HepG2 (cell line): ENCODE results near the gene SMDT1. TPM values are rescaled to one million over a fixed set of nuclear protein-coding genes. Genes with fewer than 3 reads are reported as not detected.

Experiments used
- ATAC-seq: fragments of 200-7000 bp; cut with Tn5 transposase; 3 replicates; pipeline ENCODE4 v1.9.1; 2020; ENCODE audit warnings: mild to moderate bottlenecking, moderate library complexity
- BruUV-seq: library from RNA; stranded (reverse); fragments of 400-500 nt; replicated peaks from 2 replicates; lab custom pipeline; 2021; lab: Mats Ljungman, UMichigan
- CTCF ChIA-PET: fragments of 300-600 bp; formaldehyde crosslinking; extraction: SDS; loops from one replicate; lab custom pipeline; 2021; ENCODE audit warnings: low total read pairs, inconsistent platforms, low intra/inter-chr PET ratio; lab: Yijun Ruan, JAX
- POLR2A ChIA-PET: fragments of 350-600 bp; sonication (Branson Sonifier 250); formaldehyde crosslinking; loops from one replicate; lab custom pipeline; 2020; ENCODE audit warnings: antibody characterized with exemption, inconsistent platforms; lab: Yijun Ruan, JAX
- DNase-seq: peaks from one replicate; pipeline ENCODE4 v3.0.0-alpha.2; 2015; ENCODE audit warnings: low spot score
- FAIRE-seq: peaks from 3 replicates; lab custom pipeline; 2011; peaks lifted over from hg19 to GRCh38; lab: Jason Lieb, UNC
- H2AFZ ChIP-seq: one replicate; pipeline ENCODE4 v1.6.1; 2011; ENCODE audit warnings: low read length, inconsistent platforms
- H3K27ac ChIP-seq: fragments of 300-600 bp; 3 replicates; pipeline ENCODE4 v1.8.0; 2011; ENCODE audit warnings: mixed run types, mild to moderate bottlenecking, mixed read lengths, low read length, inconsistent platforms; ENCODE audit not compliant: insufficient read depth; ENCODE audit errors: extremely low read length
- H3K27me3 ChIP-seq, 2 experiments: fragments of 200-600 bp in 1 of 2; 2 replicates in 1 of 2; 3 replicates in 1 of 2; pipeline versions ENCODE4 v1.6.0 to v1.8.0; 2011; ENCODE audit warnings: low read length in 2 of 2, mild to moderate bottlenecking in 2 of 2, moderate library complexity in 2 of 2, inconsistent platforms in 1 of 2; ENCODE audit not compliant: insufficient read depth in 2 of 2, control insufficient read depth in 1 of 2
- H3K36me3 ChIP-seq, 2 experiments: fragments of 200-600 bp in 1 of 2; replicated peaks in 1 of 2; 2 replicates in 1 of 2; 3 replicates in 1 of 2; pipeline versions ENCODE4 v1.5.1 to v1.8.0; 2011; ENCODE audit warnings: low read length in 2 of 2, inconsistent platforms in 1 of 2; ENCODE audit not compliant: insufficient read depth in 2 of 2, control insufficient read depth in 1 of 2
- H3K4me1 ChIP-seq: 2 replicates; pipeline ENCODE4 v1.5.1; 2012; ENCODE audit warnings: low read length, inconsistent platforms; ENCODE audit not compliant: insufficient read depth
- H3K4me2 ChIP-seq: 2 replicates; pipeline ENCODE4 v1.6.0; 2011; ENCODE audit warnings: low read depth, low read length, inconsistent platforms
- H3K4me3 ChIP-seq, 3 experiments: fragments of 200-600 bp in 1 of 3; sonication (generic), shearing (Covaris generic) in 1 of 3; replicated peaks in 1 of 3; 2 replicates each; pipeline ENCODE4 v1.5.1; 2011 to 2016; ENCODE audit warnings: low read length in 3 of 3, inconsistent platforms in 2 of 3, low read depth in 2 of 3, mild to moderate bottlenecking in 2 of 3, control low read depth in 1 of 3, mixed read lengths in 1 of 3; ENCODE audit not compliant: insufficient read depth in 1 of 3
- H3K79me2 ChIP-seq: one replicate; pipeline ENCODE4 v1.6.1; 2011; ENCODE audit warnings: low read length, inconsistent platforms; ENCODE audit not compliant: insufficient read depth
- H3K9ac ChIP-seq: 2 replicates; pipeline ENCODE4 v1.6.0; 2011; ENCODE audit warnings: mild to moderate bottlenecking, low read depth, low read length, inconsistent platforms; ENCODE audit not compliant: insufficient read depth
- H3K9me3 ChIP-seq: 2 replicates; pipeline ENCODE4 v1.5.1; 2012; ENCODE audit warnings: mild to moderate bottlenecking, low read length
- H4K20me1 ChIP-seq: 2 replicates; pipeline ENCODE4 v1.6.0; 2011; ENCODE audit warnings: inconsistent platforms, mild to moderate bottlenecking, low read length, moderate library complexity; ENCODE audit not compliant: insufficient read depth
- ARHGAP35 ChIP-seq: sonication (generic); formaldehyde crosslinking; IDR thresholded peaks from 2 replicates; pipeline ENCODE4 v1.9.0; 2022; ENCODE audit warnings: mild to moderate bottlenecking, inconsistent platforms, moderate library complexity, missing genetic modification reagents, borderline replicate concordance
- ARID3A ChIP-seq: IDR thresholded peaks from 2 replicates; pipeline ENCODE4 v1.6.1; 2012; ENCODE audit warnings: low read depth, low read length, improper control_type of control experiment
- ARNTL ChIP-seq: sonication (generic); formaldehyde crosslinking; IDR thresholded peaks from 2 replicates; pipeline ENCODE4 v1.4.0; 2020; ENCODE audit warnings: mild to moderate bottlenecking, missing genetic modification reagents
- HNF1A ChIP-seq, 2 experiments: sonication (generic) in 1 of 2; formaldehyde crosslinking in 1 of 2; IDR thresholded peaks; 2 replicates each; pipeline versions ENCODE4 v1.4.0 to v1.6.1; 2016 to 2020; ENCODE audit warnings: borderline replicate concordance in 1 of 2, low read depth in 1 of 2, mild to moderate bottlenecking in 1 of 2, missing genetic modification reagents in 1 of 2
- TBP ChIP-seq: sonication (generic); formaldehyde crosslinking; IDR thresholded peaks from 2 replicates; pipeline ENCODE4 v1.5.0; 2020; ENCODE audit warnings: missing genetic modification reagents
- THYN1 ChIP-seq: sonication (generic); formaldehyde crosslinking; IDR thresholded peaks from 2 replicates; pipeline ENCODE4 v1.8.1; 2023; ENCODE audit warnings: low read depth, mild to moderate bottlenecking, moderate library complexity, missing genetic modification reagents, borderline replicate concordance
- ZFAT ChIP-seq: sonication (generic); formaldehyde crosslinking; conservative IDR thresholded peaks from 2 replicates; pipeline ENCODE4 v1.8.1; 2023; ENCODE audit warnings: missing genetic modification reagents, inconsistent platforms
- ZNF382 ChIP-seq: sonication (generic); formaldehyde crosslinking; IDR thresholded peaks from 2 replicates; pipeline ENCODE4 v1.5.0; 2020; ENCODE audit warnings: missing genetic modification reagents, mild to moderate bottlenecking, borderline replicate concordance
- ZNF510 ChIP-seq: sonication (generic); formaldehyde crosslinking; IDR thresholded peaks from 2 replicates; pipeline ENCODE4 v1.4.0; 2020; ENCODE audit warnings: low read depth, mild to moderate bottlenecking, missing genetic modification reagents
- WGBS: methylation state at CpG from one replicate; pipeline ENCODE4 v1.1.6; 2017; ENCODE audit warnings: low lambda C conversion rate; 5-methylcytosine and 5-hydroxymethylcytosine counted together
- in situ Hi-C: cut with HindIII; loops from 2 replicates; pipeline ENCODE4 v1.10.0; 2017; ENCODE audit warnings: low pct_unique_long_range_greater_than_20kb; ENCODE audit not compliant: extremely low pct_ligation_motif_present
- intact Hi-C: fragments of 100-400 bp; cut with micrococcal nuclease; formaldehyde crosslinking; loops from one replicate; pipeline ENCODE4 v1.10.0; 2022; ENCODE audit not compliant: unreplicated experiment
- polyA plus RNA-seq, 8 experiments: library from polyadenylated mRNA; depleted of rRNA in 3 of 8; stranded (reverse) in 7 of 8; unstranded in 1 of 8; fragments of >200 nt; fragmentation: Illumina TruSeq in 4 of 8; extraction: Trizol in 4 of 8; gene quantifications; 2 replicates each; pipeline versions ENCODE4 v1.2.1 to v1.2.3, GENCODE V29; 2011 to 2016; ENCODE audit warnings: low read depth in 4 of 8, missing spikeins in 1 of 8, mixed read lengths in 1 of 8; ENCODE audit not compliant: insufficient read depth in 1 of 8
- total RNA-seq, 5 experiments: library from RNA; depleted of rRNA; stranded (reverse); fragments of >200 nt; fragmentation: Illumina TruSeq; extraction: Trizol; gene quantifications; 2 replicates each; pipeline ENCODE4 v1.2.3, GENCODE V29; 2016; ENCODE audit warnings: low read depth in 1 of 5
- TF ChIP-seq, protein P1 (sequence below): sonication (generic); formaldehyde crosslinking; IDR thresholded peaks from 2 replicates; pipeline ENCODE4 v1.4.0; 2020; ENCODE audit warnings: missing genetic modification reagents; ENCODE audit errors: not compliant biosample characterization
- TF ChIP-seq, protein P2 (sequence below): sonication (generic); formaldehyde crosslinking; IDR thresholded peaks from 2 replicates; pipeline ENCODE4 v1.9.0; 2022; ENCODE audit warnings: missing genetic modification reagents, mild to moderate bottlenecking, borderline replicate concordance

Gene SMDT1
- total and polyA plus RNA-seq, 2 of the 13 experiments (the other 11 are each of a cell fraction or from before 2014, with no cell fraction given) = 8.3 to 26.6 TPM

- TF ChIP-seq, protein P1, sequence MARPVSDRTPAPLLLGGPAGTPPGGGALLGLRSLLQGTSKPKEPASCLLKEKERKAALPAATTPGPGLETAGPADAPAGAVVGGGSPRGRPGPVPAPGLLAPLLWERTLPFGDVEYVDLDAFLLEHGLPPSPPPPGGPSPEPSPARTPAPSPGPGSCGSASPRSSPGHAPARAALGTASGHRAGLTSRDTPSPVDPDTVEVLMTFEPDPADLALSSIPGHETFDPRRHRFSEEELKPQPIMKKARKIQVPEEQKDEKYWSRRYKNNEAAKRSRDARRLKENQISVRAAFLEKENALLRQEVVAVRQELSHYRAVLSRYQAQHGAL (CRISPR knock-in tag) = no peak
- no peak for TF ChIP-seq ARHGAP35 (CRISPR knock-in tag)
- no peak for TF ChIP-seq ZNF382 (CRISPR knock-in tag)
- no peak for TF ChIP-seq TBP (CRISPR knock-in tag)
Measured at GRCh38 chr22:42061041-42061440, 18.5 kb upstream of the SMDT1 start (continued).

- ChIA-PET POLR2A (no interaction called here), CTCF (no interaction called here)
- H3K36me3 ChIP-seq = peaks cover 12% of the 10 kb centered on the region in 2 experiments; a peak in 4 of 5 replicates
- BruUV-seq = no TSS peak
- intact Hi-C loops (no loop called here), in situ Hi-C loops (no loop called here)
- H3K9ac ChIP-seq = no peak overlapping the region
- H3K27ac ChIP-seq = no peak overlapping the region
- WGBS = 96% methylated on average over 7 of the region's 10 CpGs
- ATAC-seq (no peak), FAIRE-seq (no peak), DNase-seq (no peak)
- no peak overlapping the region for H3K4me3 ChIP-seq
- no peaks in the 10 kb centered on the region for H3K27me3 ChIP-seq
- no peaks in the 10 kb centered on the region for H3K9me3 ChIP-seq
- no peaks in the 10 kb centered on the region for H4K20me1 ChIP-seq
- H3K79me2 ChIP-seq = no peaks in the 10 kb centered on the region
- no peak overlapping the region for H2AFZ ChIP-seq
- H3K4me2 ChIP-seq = no peak overlapping the region
- H3K4me1 ChIP-seq = peaks cover 11% of the 10 kb centered on the region
- TF ChIP-seq ZFAT (CRISPR knock-in tag) (no peak), ARID3A (no peak), THYN1 (no peak), ZNF510 (CRISPR knock-in tag) (no peak), HNF1A (IDR thresholded peaks at IDR 0.05; ENCODE audit: low read depth) (no peak), HNF1A (CRISPR knock-in tag; IDR thresholded peaks at IDR 0.05; ENCODE audit: borderline replicate concordance) (no peak), ARNTL (no peak)
- TF ChIP-seq, protein P2, sequence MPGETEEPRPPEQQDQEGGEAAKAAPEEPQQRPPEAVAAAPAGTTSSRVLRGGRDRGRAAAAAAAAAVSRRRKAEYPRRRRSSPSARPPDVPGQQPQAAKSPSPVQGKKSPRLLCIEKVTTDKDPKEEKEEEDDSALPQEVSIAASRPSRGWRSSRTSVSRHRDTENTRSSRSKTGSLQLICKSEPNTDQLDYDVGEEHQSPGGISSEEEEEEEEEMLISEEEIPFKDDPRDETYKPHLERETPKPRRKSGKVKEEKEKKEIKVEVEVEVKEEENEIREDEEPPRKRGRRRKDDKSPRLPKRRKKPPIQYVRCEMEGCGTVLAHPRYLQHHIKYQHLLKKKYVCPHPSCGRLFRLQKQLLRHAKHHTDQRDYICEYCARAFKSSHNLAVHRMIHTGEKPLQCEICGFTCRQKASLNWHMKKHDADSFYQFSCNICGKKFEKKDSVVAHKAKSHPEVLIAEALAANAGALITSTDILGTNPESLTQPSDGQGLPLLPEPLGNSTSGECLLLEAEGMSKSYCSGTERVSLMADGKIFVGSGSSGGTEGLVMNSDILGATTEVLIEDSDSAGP (CRISPR knock-in tag) = no peak
Measured at GRCh38 chr22:42062506-42063170, 16.9 kb upstream of the SMDT1 start.
